Inflammatory macrophage (primary cell): ENCODE data around the gene KRTAP10-2.

Source experiments
- DNase-seq, 2 donors: peaks; one replicate each; pipeline ENCODE4 v3.0.0-alpha.2; 2020 to 2022

The KRTAP10-2 gene

DNA sequence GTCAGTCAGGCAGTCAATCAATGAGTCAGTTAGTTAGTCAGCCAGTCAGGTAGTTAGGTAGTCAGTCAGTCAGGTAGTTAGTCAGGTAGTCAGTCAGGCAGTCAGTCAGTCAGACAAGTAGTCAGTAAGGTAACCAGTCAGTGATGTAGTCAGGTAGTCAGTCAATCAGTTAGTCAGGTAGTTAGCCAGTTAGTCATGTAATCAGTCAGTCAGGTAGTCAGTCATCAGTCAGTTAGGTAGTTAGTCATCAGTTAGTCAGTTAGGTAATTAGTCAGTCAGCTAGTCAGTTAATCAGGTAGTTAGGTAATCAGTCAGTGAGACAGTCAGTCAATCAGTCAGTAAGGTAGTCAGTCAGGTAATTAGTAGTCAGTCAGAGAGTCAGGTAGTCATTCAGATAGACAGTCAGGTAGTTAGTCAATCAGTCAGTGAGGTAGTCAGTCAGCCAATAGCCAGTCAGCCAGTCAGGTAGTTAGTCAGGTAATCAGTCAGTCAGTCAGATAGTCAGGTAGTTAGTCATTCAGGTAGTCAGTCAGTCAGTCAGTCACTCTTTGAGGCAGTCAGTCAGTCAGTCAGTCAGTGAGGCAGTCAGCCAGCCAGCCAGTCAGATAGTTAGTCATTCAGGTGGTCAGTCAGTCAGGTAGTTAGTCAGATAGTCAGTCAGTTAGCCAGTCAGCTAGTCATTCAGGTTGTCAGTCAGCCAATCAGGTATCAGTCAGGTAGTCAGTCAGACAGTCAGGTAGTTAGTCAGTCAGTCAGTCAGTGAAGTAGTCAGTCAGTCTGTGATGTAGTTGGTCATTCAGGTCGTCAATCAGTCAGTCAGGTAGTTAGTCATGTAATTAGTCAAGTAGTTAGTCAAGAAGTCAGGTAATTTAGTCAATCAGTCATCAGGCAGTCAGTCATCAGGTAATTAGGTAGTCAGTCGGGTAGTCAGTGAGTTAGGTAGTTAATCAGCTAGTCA lies 26.6 kb downstream of the KRTAP10-2 start:
- DNase-seq = no peak

DNA sequence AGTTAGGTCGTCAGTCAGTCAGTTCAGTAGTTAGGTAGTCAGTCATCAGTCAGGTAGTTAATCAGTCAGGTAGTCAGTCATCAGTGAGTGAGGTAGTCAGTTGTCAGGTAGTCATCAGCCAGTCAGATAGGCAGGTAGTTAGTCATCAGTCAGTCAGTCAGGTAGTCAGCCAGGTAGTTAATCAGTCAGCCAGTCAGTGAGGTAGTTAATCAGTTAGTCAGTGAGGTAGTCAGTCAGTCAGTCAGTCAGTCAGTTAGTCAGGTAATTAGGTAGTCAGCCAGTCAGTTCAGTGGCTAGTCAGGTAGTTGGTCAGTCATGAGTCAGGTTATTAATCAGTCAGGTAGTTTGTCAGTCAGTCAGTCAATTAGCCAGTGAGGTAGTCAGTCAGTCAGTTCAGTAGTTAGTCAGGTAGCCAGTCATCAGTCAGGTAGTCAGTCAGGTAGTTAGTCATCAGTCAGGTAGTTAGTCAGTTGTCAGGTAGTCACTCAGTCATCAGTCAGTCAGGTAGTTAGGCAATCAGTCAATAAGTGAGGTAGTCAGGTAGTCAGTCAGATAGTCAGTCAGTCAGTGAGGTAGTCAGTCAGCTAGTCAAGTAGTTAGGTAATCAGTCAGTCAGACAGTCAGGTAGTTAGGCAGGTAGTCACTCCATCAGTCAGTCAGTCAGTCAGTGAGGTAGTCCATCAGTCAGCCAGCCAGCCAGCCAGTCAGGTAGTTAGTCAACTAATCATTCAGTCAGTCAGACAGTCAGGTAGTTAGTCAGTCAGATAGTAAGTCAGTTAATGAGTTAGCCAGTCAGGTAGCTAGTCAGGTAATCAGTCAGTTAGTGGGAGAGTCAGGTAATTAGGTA lies 27.5 kb downstream of the KRTAP10-2 start:
- DNase-seq = no peak

DNA sequence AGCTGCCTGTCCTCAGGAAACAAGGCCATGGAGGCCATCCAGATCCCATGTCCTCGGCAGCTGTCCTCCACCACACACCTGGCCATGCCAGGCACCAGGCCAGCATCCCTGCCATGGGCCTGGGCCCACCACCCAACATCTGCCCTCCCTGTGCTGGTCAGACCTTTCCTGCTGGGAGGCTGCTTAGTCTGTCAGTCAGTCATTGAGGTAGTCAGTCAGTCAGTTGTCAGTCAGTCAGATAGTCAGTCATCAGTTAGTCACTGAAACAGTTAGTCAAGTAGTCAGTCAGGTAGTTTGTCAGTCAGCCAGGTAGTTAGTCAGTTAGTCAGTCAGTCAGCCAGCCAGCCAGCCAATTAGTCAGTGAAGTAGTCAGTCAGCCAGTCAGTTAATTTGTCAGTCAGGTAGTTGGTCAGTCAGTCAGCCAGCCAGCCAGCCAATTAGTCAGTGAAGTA lies 28.5 kb downstream of the KRTAP10-2 start:
- no peak for DNase-seq

DNA sequence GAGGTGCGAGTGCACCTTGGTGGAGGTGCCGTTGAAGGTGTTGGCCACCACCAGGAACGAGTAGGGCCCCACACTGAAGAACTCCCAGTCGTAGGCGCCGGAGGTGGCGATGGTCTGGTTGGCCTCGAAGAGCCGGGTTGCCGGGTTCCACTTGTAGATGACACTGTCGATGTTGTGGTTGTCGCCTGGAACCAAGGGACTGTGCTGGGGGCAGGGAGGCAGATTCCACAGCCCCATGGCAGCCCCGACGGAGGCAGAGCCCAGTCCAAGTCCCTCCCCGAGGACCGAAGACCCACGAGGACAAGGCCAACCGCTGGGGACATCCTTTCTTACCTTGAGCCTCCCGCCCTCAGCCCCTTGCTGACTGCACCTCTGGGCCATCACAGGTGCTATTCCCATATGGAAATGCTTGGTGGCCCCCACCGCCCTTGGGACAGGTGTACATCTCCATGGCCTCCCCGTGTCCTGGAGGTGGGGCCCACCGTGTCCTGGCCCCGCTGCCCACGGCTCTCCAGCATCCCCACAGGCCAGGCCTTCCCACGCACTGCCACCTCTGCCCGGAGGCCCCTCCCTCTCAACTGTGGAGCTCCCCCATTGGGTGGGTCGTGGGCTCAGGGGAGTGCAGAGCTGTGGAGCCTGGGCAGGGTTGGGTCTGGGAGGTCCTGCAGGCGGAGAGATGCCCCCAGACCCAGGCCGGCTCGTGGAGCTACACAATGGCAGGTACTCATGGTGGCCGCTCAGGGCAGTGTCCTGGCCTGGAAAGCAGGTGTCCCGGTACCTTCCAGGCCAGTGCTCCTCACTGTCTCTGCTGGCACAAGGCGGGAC lies 29.2 kb downstream of the KRTAP10-2 start:
- DNase-seq = no peak

DNA sequence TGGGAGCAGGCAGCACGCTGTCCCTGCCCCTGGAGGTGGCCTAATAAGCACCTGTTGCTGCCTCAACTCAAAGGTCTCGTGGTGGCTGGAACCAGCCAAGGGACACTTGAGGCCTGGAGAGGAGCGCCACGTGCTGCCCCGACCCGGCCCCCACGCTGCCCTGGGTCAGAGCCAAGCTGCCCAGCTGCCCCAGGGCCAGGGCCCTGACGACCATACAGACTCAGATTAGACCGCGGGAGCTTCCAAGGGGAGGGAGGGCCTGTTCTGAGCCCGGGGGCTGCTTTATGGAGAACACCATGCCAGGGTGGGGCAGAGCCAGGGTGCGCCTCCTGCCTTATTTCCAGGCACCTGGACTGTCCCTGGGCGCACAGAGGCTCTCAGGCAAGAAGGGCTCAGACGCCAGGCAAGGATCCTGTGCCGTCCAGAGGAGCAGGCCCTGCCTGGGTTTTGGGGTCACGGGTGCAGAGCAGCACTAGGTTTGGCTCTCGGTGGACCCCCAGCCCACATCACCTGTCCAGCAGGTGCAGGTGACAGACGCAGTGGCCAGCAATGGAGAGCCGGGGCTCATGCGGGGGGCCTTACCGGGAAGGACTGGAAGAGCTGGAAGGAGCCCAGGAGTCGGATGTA lies 29.9 kb downstream of the KRTAP10-2 start:
- no peak for DNase-seq

DNA sequence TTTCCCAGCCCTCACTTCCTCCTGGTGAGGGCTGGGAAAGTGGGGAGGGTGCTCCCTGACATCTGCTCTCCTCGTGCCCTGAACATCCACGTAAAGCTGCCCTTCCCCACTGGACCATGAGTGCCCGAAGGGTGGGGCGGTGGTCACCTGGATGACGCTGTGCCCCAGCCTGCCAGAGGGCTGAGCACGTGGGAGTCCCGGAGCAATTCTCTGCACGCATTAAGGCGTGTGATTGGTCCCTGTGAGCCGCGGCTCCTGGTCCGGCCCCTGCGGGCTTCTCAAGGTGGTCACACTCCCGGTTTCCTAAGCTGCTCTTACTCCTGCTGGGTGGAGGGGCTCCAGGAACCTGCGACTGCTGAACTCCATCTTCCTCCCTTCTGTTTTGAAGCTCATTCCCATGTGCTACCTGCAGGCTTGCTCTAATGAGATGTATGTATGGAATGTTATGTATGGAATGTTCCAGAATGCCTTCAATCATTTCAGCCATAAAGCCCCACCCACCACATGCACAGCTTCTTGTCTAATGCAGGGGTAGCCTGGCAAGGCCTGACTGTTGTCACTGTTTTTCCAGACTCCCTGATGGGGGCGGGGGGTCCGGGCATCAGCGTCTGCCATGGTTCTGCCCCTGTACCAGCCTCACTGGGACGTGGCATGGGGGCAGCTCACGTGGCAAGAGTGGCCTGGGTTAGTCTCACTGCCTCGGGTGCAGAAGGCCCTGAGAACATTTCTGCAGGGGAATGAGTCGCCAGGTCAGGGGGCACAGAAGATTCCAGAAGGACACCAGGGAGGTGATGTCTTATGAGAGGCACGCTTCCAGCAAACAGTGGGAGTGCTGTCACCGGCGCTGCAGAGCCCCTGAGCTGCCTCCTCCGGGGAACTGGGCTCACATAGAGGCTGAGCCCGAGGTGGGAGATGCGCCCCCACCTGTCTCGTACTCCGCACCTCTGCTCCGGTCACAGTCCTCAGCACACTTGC lies 30.7 kb downstream of the KRTAP10-2 start:
- DNase-seq = no peak

DNA sequence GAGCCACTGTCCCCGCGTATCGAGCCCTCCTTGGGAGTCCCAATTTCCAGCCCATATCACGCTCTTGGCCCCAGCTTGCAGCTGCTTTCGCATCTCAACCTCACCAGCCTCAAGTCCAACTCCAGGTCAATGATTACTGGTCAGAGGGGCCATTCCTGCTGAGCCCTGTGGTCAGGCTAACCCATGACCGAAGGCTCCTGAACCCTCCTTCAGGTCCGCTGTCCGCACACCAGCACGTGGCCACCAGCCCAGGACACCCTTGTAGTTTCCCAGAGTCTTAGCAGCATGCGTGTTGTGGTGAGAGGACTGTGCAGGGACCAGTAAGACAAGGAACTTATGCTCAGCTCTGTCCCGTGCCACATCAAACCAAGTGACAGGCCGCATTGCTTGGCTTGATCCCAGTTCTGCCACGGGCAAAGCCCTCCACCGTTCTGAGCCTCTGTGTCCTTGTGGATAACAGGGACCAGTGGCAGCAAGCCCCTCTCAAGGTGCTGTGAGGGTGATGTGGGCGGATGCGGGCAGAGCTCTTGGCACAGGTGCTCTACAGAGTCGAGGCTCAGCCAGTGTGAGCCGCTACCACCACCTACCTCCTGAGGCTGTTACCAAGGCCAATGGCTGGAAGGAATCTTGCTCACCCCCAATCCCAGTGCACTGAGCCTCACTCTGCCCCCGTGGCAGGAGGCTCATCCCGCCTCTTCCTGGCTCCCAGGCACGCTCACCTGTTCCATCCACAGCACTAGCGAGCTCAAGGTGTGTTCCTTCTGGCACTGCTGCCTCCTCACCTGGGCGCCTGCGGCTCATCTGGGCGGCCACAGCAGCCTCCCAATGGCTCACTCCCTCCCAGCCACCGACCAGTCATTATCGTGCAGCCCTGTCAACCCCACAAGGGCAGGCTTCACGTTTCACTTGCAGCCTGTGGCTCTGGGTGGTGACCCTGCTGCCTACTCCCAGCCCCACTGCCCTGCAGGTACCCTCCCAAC lies 31.7 kb downstream of the KRTAP10-2 start:
- DNase-seq = no peak

DNA sequence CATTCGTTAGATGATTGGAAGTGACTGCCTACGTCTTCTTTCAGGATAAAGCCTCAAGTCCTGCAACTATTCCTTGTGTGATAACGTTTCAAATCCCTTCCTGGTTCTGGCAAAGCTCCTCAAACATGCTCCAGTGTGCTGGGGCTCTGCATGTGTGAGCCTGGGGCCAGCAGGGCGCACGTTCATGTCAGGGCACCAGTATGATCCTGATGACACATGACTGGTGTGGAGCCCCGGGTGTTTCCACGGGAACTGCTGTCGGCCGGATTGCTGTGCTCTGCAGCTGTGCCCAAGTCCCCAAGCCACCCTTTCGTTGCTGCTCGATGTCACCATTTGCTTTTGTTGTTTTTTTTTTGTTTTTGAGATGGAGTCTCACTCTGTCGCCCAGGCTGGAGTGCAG lies 32.6 kb downstream of the KRTAP10-2 start:
- no peak for DNase-seq

DNA sequence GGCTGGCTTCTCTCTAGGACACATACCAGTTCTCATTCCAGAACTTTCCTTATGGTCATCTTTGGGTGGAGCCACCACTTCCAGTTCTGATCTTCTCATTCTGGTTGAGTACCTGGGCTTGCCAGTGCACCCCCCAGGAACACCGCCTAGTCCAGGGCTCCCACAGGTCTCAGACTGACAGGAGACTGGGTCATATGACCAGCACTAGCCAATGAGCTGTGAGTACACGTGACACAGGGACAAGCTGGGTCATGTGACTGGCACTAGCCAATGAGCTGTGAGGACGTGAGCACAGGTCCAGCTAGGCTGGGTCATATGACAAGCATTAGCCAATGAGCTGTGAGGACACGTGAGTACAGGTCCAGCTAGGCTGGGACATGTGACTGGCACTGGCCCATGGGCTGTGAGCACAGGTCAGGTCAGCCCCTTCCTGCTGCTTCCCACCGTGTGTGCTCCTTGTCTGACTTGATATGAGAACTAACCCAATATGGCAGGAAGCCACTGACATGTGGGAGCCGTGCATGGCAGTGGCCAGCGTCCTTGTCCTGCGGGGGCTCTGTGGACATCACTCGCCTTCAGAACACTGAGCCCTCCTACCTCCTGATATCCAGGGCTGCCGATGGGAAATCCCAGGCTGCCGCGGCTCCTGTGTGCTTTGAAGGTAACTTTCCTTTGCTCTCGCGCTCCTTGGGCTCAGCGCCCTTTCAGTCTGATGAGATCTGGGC lies 34.0 kb downstream of the KRTAP10-2 start:
- DNase-seq = no peak

DNA sequence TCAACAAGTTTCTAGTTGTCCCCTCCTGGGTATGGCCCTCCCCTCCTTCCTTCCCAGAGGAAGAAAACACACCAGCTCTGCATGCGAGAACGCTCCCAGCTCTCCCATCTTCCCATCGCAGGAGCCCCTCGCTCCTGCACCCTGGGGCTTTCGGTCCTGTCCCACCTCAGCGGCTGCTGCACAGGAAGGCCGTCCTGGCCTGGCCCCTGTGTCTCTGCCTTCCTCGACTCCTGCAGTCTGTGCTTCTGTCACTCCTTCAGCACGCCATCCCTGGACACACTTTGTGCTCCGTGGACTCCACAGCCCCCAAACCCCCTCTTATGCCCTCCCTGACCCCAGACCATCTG lies 34.5 kb downstream of the KRTAP10-2 start:
- no peak for DNase-seq

DNA sequence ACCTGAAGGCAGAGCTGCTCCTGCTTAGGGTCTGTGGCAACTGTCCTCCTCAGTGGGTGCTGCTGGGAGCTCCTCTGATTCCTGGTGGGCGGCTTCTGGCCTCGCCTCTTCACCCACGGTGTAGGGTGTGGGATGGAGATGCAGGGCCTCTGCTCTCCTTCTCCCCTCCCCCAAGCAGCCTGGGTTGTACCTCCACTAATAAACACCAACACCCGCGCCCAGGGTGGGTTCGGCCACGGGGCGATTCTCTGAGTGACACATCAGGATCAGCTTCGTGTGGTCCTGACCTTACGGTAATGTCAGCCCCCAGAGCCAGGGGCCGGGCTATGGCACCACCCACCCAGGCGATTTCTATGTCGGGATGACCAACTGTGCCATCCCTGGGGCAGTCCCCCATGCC lies 35.0 kb downstream of the KRTAP10-2 start:
- no peak for DNase-seq

DNA sequence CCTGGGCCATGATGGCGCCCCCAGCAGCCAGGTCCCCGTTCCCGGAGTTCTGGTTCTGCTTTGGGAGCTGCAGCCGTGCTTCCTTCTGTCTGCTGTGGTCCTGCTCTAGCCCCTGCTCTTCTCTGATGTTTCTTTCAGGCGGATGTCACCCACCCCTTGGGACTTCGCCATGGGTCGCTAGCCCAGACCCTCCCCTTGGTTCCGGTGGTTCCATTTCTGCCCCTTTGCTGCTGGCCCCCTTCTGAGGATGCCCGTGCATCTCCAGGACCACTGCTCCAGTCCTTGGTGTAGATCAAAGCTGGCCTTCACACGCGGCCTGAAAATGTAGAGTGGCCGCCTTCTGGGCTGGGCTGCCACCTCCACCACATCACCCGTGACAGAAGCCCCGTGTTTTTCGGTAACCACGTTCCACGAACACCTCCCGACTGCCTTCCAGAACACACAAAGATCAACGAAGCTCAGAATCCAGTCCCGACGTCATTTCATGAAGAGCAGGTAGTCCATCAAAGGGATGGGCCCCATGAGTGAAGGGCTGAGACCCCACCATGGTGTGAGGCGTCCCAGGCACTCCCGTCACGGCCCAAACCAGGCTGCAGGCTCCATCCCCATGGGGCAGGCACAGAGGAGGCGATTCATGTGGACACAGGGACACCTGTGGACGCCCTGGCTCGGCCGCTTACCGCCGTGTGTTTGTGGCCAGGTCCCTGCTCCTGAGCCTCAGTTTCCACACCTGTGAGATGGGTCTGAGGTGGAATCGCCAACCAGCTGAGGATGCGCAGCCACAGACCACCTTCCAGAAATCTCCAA lies 35.7 kb downstream of the KRTAP10-2 start:
- DNase-seq = no peak

DNA sequence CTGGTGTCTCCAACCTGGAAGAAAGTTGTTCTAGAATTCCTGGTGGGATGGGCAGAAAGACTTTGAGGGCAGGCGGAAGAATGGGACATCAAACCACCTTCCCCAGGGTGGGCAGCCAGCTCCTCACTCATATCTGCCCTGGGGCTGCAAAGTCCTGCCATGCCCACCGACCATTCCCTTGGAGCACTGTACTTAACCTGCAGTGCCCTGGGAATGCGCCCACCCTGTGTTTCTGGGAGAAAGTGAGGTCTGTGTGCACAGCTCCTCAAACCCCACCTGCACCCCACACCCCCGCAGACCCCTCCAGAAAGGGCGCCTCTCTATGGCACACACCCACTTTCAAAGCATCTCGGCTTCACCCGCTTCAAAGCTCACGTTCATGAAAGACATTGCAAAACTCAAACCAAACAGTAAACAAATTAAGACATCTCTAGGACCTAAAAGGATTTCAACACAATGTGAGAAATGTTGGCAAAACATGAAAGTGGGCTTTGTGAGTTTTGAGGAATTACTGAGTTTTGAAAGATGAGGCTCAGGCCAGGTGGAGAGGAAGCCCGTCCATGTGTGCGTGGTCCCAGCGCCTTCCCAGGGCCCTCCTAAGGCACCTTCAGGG lies 36.5 kb downstream of the KRTAP10-2 start:
- DNase-seq = no peak

DNA sequence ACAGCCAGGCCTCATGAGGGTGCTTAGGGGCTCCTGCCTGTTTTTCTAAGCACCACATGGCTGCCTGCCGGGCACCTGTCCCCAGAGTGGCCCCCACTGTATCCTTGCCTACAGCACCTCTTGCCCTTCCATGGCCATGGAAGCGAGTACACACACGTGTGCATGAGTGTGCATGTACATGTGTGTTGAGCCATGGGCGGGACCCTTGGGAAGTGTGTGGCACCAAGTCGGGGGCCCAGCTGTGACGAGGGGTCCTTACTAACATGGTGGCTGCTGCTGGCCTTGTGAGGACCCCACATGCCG lies 37.1 kb downstream of the KRTAP10-2 start:
- DNase-seq = no peak

DNA sequence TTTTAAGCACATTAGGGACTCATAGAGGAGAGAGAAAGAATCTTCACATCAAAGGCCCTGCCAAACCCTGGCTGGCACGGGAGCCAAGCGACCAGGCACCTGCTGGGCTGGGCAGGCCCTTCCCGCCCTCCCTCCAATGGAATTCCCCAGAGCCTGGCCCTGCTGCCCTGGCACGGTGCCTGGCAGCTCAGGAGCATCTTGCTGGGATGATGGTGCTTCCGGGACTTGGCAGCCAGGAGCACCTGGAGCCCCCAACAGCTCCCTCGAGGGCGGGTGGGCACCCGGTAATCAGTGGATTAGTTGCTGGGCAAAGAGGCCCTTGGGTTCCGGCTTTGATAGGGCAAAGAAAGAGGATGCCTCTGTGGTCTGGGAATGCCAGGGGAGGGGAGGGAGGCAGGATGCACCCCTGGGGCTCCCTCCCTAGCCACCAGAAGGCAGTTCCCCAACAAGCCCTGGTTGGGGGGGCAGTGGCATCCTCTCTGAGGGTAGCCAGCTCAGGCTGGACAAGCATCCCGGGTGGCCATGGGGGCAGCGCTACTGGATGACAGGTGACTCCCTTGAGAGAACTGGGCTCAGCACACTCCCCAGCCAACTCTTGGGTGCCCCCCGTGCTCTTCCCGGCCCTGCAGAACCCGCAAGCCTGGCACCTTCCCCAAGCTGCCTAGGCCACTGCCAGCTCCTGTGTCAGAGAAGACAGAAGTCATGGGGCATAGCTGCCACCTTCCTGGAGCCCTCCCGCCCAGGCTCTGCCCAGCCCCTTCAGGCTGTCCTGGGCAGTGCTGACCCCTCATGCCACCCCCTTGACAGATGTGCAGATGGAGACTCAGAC lies 37.7 kb downstream of the KRTAP10-2 start:
- DNase-seq = no peak

DNA sequence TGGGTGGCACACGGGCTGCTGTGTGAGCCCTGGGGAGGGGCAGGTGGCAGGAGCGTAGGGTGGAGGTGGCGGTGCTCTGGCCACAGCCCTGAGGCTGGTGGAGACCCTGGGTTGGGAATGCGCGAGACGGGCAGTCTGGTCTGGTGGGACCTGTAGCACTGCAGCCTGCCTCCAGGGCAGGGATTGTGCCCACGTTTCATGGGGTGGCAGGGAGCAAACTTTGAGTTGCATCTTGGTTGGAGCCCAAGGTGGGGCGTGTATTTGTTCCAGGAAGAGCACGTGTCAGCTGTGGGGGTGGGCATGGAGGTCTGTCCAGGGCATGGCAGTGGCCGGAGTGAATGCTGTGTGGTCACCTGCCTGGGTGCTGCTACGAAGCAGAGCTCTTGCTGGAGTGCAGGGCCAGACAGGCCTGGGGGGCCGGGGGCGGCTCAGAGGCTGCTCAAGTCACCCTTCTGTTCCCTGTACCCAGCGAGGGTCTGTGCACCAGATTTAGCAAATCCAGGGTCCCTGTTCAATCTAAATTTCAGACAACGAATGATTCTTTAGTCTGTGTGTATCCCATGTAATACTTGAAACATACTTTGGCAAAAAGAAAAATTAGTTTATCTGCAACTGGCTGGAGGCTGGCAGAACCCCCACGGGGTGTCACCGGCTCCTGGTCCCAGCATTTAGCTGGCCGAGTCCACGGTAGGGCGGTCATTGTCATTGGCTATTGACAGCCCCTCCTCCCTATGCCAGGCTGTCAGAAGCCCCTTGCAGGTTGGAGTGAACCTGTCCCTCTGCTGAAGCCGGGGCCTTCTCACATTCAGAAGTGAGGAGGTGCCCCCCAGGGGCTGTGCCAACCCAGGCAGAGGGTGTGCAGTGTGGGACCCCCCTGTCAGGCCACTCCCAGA lies 38.6 kb downstream of the KRTAP10-2 start:
- no peak for DNase-seq
